OCI-M2 (cell line): ENCODE data around the gene DMGDH.

Source experiments
- DNase-seq: peaks from one replicate; lab custom pipeline; 2025; ENCODE audit not compliant: unreplicated experiment; lab: John Stamatoyannopoulos, UW

Gene DMGDH

DNA sequence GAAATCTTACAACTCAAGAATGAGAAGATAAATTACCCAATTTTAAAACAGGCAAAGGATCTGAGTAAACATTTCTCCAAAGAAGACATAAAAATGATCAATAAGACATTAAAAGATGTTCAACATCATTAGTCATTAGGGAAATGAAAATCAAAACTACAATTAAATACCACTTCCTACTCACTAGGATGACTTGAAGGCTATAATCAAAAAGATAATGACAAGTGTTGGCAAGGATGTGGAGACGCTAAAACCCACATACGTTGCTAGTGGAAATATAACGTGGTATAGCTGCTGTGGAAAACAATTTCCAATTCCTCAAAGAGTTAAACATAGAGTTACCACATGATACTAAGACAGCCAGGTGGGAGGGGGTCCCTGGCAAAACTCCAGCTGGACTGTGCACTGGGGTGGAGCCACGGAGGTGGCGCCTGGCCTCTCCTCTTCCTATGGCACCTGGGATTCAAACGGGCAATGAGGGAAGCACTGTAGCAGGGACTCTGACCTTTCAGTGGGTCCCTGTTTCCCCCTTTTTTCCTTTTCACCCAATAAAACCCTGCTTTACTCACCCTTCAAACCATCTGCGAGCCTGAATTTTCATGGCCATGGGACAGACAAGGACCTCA lies 90.2 kb downstream of the DMGDH start:
- no peak for DNase-seq

DNA sequence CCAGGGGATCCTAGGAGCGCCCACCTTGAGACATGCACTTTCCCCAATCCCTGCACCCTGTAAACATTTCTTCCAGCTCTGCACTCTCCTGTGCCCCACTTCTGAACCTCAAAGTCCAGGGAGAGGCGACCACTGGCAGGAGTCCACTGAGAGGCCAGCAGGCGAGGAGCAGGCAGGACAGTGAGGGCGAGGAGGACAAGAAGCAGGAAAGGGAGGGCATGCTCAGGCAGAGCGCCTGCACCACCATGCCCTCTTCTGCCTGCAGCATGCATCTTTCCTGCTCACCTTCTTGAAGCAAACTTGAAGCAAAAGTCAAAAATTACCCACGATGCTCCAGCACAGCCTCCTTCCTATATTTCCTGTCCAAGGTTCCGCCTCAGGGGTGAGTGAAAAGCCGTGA lies 94.4 kb downstream of the DMGDH start:
- no peak for DNase-seq

DNA sequence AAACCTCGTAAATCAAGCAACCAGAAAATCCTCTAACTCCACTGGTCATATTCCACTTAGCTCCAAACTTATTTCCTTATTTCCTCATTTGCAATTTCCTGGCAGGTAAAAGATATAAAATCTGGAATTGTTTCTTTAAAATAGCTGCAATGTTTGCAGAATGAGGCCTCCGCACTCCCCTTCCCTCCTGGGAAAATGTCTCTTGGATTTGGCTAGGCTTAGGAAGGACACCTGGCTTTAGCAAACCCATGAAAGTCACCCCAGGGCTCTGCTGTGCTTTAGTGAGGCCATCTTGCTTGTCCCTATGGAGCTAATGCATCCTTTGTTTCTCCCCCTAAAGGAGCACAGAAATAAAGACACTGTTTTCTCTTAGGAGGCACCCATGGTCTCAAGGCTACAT lies 94.9 kb downstream of the DMGDH start:
- DNase-seq, result no peak

DNA sequence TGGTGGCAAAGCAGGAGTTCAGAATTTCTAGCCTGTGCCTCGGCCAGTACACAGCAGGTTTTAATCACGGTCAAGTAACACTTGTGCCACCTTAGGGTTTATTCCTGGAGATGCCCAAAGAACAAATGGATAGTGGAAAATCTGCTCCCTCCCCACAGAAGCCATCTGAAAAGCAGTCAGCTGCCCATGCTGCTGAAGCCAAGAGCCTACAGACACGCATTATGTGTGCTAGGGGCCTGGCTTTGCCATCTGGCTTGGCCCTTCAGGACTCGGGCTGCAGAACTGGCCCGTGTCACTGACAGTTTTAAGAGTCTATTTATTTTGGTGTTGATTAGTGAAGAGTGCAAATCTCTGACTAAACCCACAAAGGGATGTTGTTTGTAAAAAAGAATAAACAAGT lies 95.5 kb downstream of the DMGDH start:
- DNase-seq, result no peak

DNA sequence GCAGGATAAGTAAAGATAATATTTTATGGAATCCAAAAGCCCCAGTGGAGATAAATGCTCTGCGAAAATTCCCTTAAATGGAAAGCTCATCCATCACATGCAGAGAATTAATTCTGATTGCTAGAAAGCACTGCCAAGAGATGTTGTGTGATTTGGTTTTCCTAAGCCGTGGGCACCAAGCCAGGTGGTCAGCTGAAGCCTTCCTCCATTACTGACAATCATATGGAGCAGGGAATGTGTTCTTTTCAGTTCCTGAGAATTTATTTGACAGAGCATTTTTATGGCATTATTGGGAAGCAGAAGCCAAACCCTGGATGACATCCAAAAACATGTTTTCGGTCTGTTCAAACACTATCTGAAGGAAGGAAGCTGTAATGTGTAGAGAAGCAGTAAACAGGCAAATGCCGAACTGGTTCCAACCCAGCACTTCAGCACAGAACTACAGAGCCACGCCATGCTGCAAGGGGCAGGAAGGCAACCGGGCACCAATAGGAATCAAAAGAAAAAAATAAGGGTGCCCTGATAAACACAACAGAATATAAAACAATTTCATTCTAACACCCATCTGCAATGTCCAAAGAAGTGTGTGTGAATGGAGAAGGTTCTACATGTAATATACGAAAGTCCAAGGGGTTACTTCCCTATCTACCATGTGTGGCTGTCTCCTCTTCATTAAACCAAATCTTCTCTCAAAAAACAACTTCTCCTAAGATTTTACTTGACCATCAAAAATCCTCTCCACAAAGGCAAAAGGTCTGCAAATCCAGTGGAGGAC lies 96.6 kb downstream of the DMGDH start:
- DNase-seq, result no peak

DNA sequence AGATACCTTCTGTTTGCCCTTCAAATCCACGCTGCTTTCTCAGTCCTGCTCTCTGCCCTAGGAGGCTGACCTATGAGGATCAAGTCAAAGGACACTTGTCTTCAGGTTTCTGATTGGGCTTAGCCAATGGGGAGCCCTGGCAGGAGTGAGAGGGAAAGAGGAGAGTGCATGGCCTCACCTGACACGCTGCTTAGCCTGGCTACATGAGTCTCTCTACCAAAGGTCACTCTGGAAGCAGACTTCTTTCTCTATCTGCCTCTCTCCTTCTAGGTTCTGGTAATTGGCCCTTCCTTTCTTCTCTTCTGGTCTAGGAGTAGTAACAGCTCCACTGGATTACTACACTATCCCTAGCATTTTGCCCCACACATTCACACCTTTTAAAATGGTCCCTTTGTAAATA lies 97.5 kb downstream of the DMGDH start:
- no peak for DNase-seq

DNA sequence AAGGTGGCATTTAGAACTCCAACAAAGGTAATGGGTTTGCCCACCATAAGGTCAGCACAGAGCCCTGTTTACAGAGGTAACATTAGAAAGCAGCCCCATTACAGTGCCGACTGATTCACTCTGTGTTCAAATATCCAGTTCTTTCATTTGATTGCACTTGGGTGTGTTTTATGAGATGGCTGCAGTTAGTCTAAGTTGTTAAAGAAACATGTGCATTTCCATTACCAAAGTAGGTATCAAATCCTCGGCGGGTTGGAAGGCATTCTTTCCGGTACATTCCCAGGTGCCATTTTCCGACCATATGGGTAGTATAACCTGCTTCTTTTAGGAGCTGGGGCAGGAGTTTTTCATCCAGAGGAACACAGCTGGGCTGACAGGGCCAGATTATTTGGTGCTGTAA lies 100.7 kb downstream of the DMGDH start:
- DNase-seq, result no peak

DNA sequence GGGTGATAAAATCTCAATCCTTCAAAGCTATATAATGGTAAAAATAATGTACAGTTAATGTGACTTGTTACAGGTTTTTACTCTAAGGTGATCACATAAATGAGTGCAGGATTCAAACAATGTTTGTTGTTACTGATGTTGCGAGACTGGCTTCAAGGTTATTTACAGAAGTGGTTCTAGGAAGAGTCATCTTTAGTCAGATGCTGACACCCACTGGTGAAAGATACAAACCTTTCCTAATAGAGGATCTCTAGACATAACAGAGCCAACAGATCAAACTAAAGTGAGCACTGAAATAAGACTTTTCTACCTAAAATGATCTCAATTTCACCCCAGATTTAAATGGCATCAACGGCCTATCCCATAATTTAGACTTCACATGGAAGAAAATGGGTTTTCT lies 104.6 kb downstream of the DMGDH start:
- no peak for DNase-seq

DNA sequence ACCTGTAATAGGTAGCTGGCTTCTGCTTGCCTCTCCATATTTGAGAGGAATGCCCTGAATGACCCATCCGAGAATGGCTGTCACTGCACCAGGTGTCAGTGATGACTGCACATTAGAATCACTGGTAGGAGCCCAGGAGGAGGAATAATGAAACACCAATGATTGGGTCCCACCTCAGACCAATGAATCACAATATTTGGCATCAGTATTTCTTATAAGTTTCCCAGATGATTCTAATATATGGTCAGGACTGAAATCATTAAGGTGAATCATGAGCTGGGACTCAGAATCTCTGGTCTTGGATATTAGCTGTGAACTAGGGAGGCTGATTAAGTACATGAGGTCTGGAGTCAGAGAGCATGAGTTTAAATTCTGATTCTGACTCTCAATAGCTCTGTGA lies 107.7 kb downstream of the DMGDH start:
- DNase-seq, result no peak

DNA sequence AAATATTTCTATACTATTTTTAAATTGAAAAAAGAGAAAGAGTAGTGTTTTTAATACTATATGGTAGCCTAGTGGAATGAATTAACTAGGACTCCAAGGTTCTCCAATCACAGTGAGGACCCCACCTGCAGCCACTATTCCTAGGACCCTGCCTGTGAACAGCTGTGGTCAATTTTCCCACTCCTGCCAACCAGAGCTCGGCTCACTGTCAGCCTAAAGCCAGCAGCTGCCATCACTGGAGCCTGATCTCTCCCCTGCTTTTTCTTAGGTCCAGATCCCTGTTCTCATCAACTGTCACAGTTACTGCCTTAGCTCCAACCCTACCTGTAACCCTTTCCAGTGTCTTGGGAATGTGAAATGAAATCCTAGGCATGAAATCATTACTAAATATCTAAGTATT lies 109.7 kb downstream of the DMGDH start:
- no peak for DNase-seq

DNA sequence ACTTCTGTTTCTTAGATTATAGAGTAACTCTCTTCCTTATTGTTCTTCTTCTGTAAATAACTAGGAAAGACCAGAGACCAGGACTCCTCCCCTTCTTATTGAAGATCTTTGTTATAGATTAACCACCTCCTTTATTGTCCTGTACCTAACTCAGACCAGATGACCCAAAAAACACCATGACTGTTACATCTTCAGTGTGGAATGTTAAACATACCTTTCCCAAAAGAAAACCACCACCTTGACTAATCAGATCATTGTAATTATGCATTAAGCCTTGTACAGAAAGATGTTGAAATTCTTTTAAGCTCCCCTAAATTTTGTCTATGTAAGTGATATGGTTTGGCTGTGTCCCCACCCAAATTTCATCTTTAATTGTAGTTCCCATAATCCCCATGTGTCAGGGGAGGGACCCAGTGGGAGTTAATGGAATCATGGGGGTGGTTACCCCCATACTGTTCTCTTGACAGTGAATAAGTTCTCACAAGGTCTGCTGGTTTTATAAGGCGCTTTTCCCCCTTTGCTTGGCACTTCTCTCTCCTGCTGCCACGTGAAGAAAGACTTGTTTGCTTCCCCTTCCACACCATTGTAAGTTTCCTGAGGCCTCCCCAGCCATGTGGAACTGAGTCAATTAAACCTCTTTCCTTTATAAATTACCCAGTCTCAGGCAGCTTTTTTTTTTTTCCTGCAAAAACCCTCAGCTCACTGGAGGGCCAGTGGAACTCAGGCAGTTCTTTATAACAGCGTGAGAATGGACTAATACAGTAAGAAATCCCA lies 110.6 kb downstream of the DMGDH start:
- DNase-seq, result no peak

DNA sequence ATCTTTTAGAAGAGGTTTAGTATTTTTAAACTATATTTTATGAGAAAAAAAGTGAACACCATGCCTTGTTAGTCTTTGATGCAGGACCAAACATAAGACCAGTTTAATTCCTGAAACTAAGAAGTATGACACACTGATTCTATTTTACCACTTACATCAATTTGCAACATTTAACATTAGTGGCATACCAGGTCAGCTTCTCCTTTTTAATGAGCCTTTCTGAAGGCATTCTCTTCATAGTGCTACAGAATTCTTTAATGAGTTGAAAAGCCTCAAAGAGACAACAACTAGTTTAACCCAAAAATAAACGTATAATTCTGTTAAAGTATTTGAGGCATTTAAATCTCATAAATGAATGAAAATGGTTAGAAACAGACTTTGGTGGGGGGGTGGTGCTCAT lies 112.6 kb downstream of the DMGDH start:
- no peak for DNase-seq

DNA sequence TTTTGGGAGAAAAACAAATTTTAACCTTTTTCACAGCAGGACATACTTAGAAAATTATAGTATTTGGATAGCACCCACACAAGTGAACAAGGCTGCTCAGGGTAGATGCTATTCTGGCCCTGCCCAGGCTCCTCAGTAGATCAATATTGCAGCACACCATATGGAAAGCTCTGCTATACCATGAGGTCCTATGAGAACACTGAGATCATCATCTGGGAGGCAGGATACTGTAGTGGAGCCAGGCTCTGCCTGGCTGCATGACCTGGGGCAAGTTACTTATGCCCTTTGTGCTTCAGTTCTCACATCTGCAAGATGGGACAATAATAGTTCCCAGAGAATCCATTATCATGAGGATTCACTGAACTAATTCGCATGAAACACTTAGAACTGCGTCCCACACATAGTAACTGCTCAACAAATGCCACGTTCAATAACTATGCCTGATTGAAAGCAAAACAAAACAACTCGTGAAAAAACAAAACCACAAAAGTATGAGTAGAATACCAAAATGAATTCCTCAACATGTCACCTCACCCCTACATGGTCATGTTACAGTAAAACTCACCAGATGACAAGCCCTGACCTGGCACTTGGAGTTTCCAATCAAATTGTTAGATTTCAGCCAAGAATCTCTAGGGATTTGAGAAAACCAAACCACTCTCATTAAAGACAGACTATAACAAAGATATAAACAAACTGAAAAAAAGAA lies 116.2 kb downstream of the DMGDH start:
- DNase-seq, result no peak
